Mesendoderm (in vitro differentiated cells): ENCODE results near the gene GCHFR.
A peak's percentile ranks its signal among the peaks of the same experiment; 100 is the strongest.

Experiments used
- DNase-seq: peaks from one replicate; pipeline ENCODE4 v3.0.0; 2013
- H2AK5ac ChIP-seq: 2 replicates; pipeline ENCODE4 v1.6.1; 2013; ENCODE audit warnings: low read length, inconsistent platforms
- H2BK120ac ChIP-seq: 2 replicates; pipeline ENCODE4 v1.6.1; 2013; ENCODE audit warnings: low read depth, mild to moderate bottlenecking, low read length, moderate library complexity, mixed read lengths
- H2BK15ac ChIP-seq: replicated peaks from 2 replicates; pipeline ENCODE4 v1.6.1; 2013; ENCODE audit warnings: low read depth, mild to moderate bottlenecking, moderate library complexity
- H2BK5ac ChIP-seq: 2 replicates; pipeline ENCODE4 v1.6.1; 2013; ENCODE audit warnings: low read length, inconsistent platforms
- H3K18ac ChIP-seq: 2 replicates; pipeline ENCODE4 v1.6.1; 2013; ENCODE audit warnings: mild to moderate bottlenecking, low read length, mixed read lengths
- H3K23ac ChIP-seq: one replicate; pipeline ENCODE4 v1.6.1; 2013; ENCODE audit warnings: low read length
- H3K27ac ChIP-seq: 2 replicates; pipeline ENCODE4 v1.5.1; 2013; ENCODE audit warnings: low read depth, mild to moderate bottlenecking, inconsistent platforms, low read length, moderate library complexity
- H3K27me3 ChIP-seq: 2 replicates; pipeline ENCODE4 v1.6.1; 2013; ENCODE audit warnings: low read length, control low read depth, mild to moderate bottlenecking, inconsistent platforms; ENCODE audit not compliant: insufficient read depth, poor library complexity
- H3K36me3 ChIP-seq: 2 replicates; pipeline ENCODE4 v1.6.1; 2013; ENCODE audit warnings: low read length, inconsistent platforms; ENCODE audit not compliant: control insufficient read depth, insufficient read depth
- H3K4ac ChIP-seq: one replicate; pipeline ENCODE4 v1.6.1; 2013; ENCODE audit warnings: low read depth, mild to moderate bottlenecking, low read length, moderate library complexity
- H3K4me1 ChIP-seq: 2 replicates; pipeline ENCODE4 v1.6.1; 2013; ENCODE audit warnings: low read depth, low read length, inconsistent platforms; ENCODE audit not compliant: control insufficient read depth
- H3K4me2 ChIP-seq: 2 replicates; pipeline ENCODE4 v1.6.1; 2013; ENCODE audit warnings: low read length
- H3K4me3 ChIP-seq: 2 replicates; pipeline ENCODE4 v1.5.1; 2013; ENCODE audit warnings: mild to moderate bottlenecking, low read length
- H3K56ac ChIP-seq: one replicate; pipeline ENCODE4 v1.6.1; 2013; ENCODE audit warnings: low read length
- H3K79me1 ChIP-seq: 2 replicates; pipeline ENCODE4 v1.6.1; 2013; ENCODE audit warnings: low read length, inconsistent platforms
- H3K79me2 ChIP-seq: 2 replicates; pipeline ENCODE4 v1.6.1; 2013; ENCODE audit warnings: mild to moderate bottlenecking, low read length; ENCODE audit not compliant: control insufficient read depth, insufficient read depth
- H3K9ac ChIP-seq: 2 replicates; pipeline ENCODE4 v1.6.1; 2013; ENCODE audit warnings: low read length, inconsistent platforms
- H4K5ac ChIP-seq: one replicate; pipeline ENCODE4 v1.6.1; 2013; ENCODE audit warnings: low read length
- H4K8ac ChIP-seq: one replicate; pipeline ENCODE4 v1.6.1; 2013; ENCODE audit warnings: low read depth, mild to moderate bottlenecking, control low read depth, low read length, moderate library complexity
- WGBS: extraction: QIAGEN DNeasy Blood & Tissue Kit; methylation state at CpG from one replicate; pipeline ENCODE4 v1.1.7; 2013; ENCODE audit warnings: low lambda C conversion rate, missing lambda C conversion rate; ENCODE audit not compliant: insufficient coverage; ENCODE audit errors: extremely low coverage; 5-methylcytosine and 5-hydroxymethylcytosine counted together

GCHFR gene

GRCh38 chr15:40739854-40740253 lies 24.0 kb upstream of the GCHFR start:
- H3K27ac ChIP-seq: no peak overlapping the region
- no peak overlapping the region for H3K9ac ChIP-seq
- H3K23ac ChIP-seq: no peak overlapping the region
- no peak overlapping the region for H2AK5ac ChIP-seq
- H2BK5ac ChIP-seq: no peak overlapping the region
- H3K18ac ChIP-seq: no peak overlapping the region
- H2BK120ac ChIP-seq: no peak overlapping the region
- no peak overlapping the region for H4K5ac ChIP-seq
- H3K4me2 ChIP-seq: no peak overlapping the region
- H3K36me3 ChIP-seq: peaks cover 3% of the 10 kb centered on the region
- no peak overlapping the region for H3K4ac ChIP-seq
- H3K56ac ChIP-seq: no peak overlapping the region
- H3K79me1 ChIP-seq: peaks cover under 1% of the 10 kb centered on the region
- H2BK15ac ChIP-seq: no peak overlapping the region
- WGBS: no CpG with 5 or more reads among the region's 2 CpGs
- H3K79me2 ChIP-seq: no peaks in the 10 kb centered on the region
- no peaks in the 10 kb centered on the region for H3K4me1 ChIP-seq
- DNase-seq: peak; percentile 20
- no peak overlapping the region for H3K4me3 ChIP-seq
- no peaks in the 10 kb centered on the region for H3K27me3 ChIP-seq
- no peak overlapping the region for H4K8ac ChIP-seq

- Histone ChIP-seq H2BK5ac (no peak overlapping the region), H3K79me1 (peaks cover 2% of the 10 kb centered on the region), H2BK15ac (no peak overlapping the region), H3K23ac (no peak overlapping the region), H2AK5ac (no peak overlapping the region), H4K8ac (no peak overlapping the region), H2BK120ac (no peak overlapping the region), H3K27me3 (no peaks in the 10 kb centered on the region), H3K4me2 (no peak overlapping the region), H3K4ac (no peak overlapping the region), H3K27ac (no peak overlapping the region), H3K36me3 (peaks cover 2% of the 10 kb centered on the region), H3K4me3 (no peak overlapping the region), H4K5ac (no peak overlapping the region), H3K18ac (no peak overlapping the region), H3K56ac (no peak overlapping the region), H3K79me2 (no peaks in the 10 kb centered on the region), H3K9ac (no peak overlapping the region), H3K4me1 (no peaks in the 10 kb centered on the region)
- DNase-seq: no peak
- no CpG with 5 or more reads among the region's 2 CpGs for WGBS
Measured at GRCh38 chr15:40743485-40743901, 20.4 kb upstream of the GCHFR start.

GRCh38 chr15:40743921-40744814 lies 19.7 kb upstream of the GCHFR start:
- H2BK15ac ChIP-seq: no peak overlapping the region
- peaks cover 2% of the 10 kb centered on the region for H3K79me1 ChIP-seq
- DNase-seq: peak; percentile 41
- H3K27me3 ChIP-seq: no peaks in the 10 kb centered on the region
- no peak overlapping the region for H3K56ac ChIP-seq
- peaks cover 2% of the 10 kb centered on the region for H3K36me3 ChIP-seq
- H3K79me2 ChIP-seq: no peaks in the 10 kb centered on the region
- no peaks in the 10 kb centered on the region for H3K4me1 ChIP-seq
- no peak overlapping the region for H3K23ac ChIP-seq
- no peak overlapping the region for H2BK120ac ChIP-seq
- no peak overlapping the region for H2AK5ac ChIP-seq
- H3K9ac ChIP-seq: no peak overlapping the region
- H4K8ac ChIP-seq: no peak overlapping the region
- no peak overlapping the region for H2BK5ac ChIP-seq
- H3K4me3 ChIP-seq: no peak overlapping the region
- H3K4ac ChIP-seq: no peak overlapping the region
- WGBS: no CpG with 5 or more reads among the region's 12 CpGs
- no peak overlapping the region for H4K5ac ChIP-seq
- H3K18ac ChIP-seq: no peak overlapping the region
- no peak overlapping the region for H3K27ac ChIP-seq
- H3K4me2 ChIP-seq: no peak overlapping the region

GRCh38 chr15:40744815-40745152 lies 19.1 kb upstream of the GCHFR start:
- Histone ChIP-seq H3K4me3 (no peak overlapping the region), H2BK5ac (no peak overlapping the region), H3K4ac (no peak overlapping the region), H4K8ac (no peak overlapping the region), H3K56ac (no peak overlapping the region), H3K9ac (no peak overlapping the region), H3K79me1 (peaks cover 2% of the 10 kb centered on the region), H3K79me2 (no peaks in the 10 kb centered on the region), H3K23ac (no peak overlapping the region), H4K5ac (no peak overlapping the region), H3K4me1 (no peaks in the 10 kb centered on the region), H2BK120ac (no peak overlapping the region), H2AK5ac (no peak overlapping the region), H3K36me3 (peaks cover 2% of the 10 kb centered on the region), H3K27ac (no peak overlapping the region), H3K18ac (no peak overlapping the region), H2BK15ac (no peak overlapping the region), H3K27me3 (no peaks in the 10 kb centered on the region), H3K4me2 (no peak overlapping the region)
- no CpG with 5 or more reads among the region's 5 CpGs for WGBS
- no peak for DNase-seq

GRCh38 chr15:40746916-40747418 lies 16.9 kb upstream of the GCHFR start:
- no peaks in the 10 kb centered on the region for H3K79me2 ChIP-seq
- H2AK5ac ChIP-seq: no peak overlapping the region
- H3K79me1 ChIP-seq: peaks cover 6% of the 10 kb centered on the region
- H4K5ac ChIP-seq: no peak overlapping the region
- H3K27me3 ChIP-seq: no peaks in the 10 kb centered on the region
- H2BK120ac ChIP-seq: no peak overlapping the region
- WGBS: no CpG with 5 or more reads among the region's 3 CpGs
- no peak overlapping the region for H3K27ac ChIP-seq
- no peak overlapping the region for H3K9ac ChIP-seq
- no peak overlapping the region for H2BK5ac ChIP-seq
- H4K8ac ChIP-seq: no peak overlapping the region
- DNase-seq: peak; percentile 72
- peaks cover 2% of the 10 kb centered on the region for H3K36me3 ChIP-seq
- H3K4me3 ChIP-seq: no peak overlapping the region
- H3K56ac ChIP-seq: no peak overlapping the region
- no peak overlapping the region for H3K18ac ChIP-seq
- H3K4ac ChIP-seq: no peak overlapping the region
- H2BK15ac ChIP-seq: no peak overlapping the region
- no peak overlapping the region for H3K4me2 ChIP-seq
- no peak overlapping the region for H3K23ac ChIP-seq
- no peaks in the 10 kb centered on the region for H3K4me1 ChIP-seq
